Activated effector memory CD4-positive, alpha-beta T cell treated with anti-CD3 and anti-CD28 coated beads, Interleukin-2, amount 50 U/mL, for 16 hours (primary cell): Measurements from ENCODE around the gene SMIM1.

Experiments
- DNase-seq: peaks from one replicate; pipeline ENCODE4 v3.0.0-alpha.2; 2020

The SMIM1 gene

DNA sequence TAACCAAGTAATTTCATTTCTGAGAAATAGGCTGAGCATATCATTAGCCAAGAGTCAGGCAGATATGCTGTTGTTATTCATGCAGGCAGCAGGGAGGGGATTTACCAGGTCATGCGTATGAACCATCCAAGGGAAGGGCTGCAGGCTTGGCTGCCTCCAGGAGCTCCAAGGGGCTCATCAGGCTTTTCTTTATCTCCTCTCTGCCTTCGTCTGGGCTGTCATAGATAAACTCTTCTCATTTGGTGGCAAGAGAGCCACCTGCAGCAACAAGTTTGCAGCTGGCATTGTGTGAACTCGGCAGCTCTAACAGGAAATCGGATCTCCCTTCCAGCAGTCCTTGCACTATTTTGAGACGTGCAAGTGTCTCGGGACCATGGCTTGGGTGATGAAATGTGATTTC, 12.8 kb upstream of the SMIM1 start:
- DNase-seq: no peak

DNA sequence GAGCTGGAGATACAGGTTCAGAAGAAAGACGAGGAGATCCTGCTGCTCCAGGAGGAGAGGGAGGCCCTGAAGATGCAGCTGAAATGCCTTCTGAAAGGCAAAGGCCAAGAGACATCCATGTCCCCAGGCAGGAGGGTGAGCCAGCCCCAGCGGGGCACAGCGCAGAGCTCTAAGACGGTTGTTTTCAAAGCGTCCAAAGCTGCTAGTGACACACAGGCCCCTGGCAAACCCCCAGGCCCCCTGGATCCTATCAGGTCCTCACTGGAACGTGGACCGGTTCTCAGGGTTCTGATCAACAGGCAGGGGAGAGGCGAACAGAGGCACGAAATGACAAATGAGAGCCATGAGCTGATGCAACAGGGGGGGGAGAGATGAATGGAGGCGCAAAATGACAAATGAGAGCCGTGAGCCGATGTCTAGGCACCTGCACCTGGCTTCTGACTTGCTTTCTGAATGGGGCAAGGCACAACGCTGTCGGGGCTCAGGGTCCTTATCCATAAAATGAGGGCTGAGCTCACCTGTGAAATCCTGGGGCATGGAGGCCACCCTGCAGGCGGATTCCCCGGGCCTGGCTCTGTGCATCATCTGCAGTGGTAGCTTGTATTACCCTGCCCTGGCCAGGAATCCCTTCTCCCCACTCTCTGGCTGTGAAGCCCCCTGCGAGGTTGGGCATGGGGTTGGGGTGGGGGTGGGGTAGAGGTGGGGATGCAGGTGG, 11.1 kb upstream of the SMIM1 start:
- DNase-seq: no peak

DNA sequence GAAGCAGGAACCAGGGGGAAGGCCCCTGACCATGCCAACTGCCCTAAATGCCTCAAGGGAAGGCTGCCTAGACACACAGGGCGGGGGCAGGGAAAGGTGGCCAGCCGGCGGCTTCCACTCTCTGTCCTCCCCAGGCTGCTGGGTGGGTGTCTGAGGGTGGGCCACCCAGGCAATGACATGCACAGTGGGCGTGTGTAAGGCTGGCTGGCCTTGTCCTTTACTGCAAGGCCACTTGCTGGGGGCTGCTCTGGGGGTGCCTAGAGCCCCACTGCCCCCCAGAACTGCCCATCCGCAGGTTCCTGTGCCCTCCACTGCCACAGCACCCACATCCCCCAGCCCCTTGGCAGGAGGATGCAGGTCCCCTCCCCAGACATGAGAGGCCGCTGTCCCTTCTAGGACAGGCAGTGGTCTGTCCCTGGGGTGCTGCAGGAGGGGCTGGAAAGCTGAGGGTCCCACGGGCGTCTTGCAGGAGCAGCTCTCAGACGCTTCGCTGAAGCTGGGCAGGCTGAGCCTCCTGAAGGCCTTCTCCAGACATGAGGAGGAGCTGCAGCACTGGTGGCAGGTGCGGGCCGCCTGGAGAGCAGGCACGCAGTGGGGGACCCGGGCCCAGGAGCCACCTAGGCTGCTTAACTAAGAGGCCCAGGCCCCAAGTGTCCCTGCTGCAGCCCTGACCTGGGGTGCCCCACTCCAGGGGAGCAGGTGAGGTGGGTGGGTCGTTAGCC, 10.2 kb upstream of the SMIM1 start:
- DNase-seq: no peak

DNA sequence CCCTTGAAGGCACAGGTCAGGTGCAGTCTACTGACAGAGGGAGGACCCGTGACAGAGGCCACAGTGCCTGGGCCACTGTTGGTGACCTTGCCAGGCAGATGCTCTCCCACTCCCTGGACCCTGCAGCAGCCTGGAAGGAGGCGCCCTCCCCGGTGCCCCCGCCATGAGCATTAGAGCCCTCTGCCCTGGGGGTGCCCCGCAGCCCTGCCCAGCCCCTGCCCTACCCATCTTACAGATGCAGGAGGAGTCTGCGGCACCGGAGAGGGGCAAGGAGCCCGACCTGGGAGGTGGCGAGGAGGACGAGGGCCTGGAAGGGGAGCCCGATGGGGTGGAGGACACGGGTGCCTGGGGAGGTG, 9.7 kb upstream of the SMIM1 start:
- DNase-seq: no peak

DNA sequence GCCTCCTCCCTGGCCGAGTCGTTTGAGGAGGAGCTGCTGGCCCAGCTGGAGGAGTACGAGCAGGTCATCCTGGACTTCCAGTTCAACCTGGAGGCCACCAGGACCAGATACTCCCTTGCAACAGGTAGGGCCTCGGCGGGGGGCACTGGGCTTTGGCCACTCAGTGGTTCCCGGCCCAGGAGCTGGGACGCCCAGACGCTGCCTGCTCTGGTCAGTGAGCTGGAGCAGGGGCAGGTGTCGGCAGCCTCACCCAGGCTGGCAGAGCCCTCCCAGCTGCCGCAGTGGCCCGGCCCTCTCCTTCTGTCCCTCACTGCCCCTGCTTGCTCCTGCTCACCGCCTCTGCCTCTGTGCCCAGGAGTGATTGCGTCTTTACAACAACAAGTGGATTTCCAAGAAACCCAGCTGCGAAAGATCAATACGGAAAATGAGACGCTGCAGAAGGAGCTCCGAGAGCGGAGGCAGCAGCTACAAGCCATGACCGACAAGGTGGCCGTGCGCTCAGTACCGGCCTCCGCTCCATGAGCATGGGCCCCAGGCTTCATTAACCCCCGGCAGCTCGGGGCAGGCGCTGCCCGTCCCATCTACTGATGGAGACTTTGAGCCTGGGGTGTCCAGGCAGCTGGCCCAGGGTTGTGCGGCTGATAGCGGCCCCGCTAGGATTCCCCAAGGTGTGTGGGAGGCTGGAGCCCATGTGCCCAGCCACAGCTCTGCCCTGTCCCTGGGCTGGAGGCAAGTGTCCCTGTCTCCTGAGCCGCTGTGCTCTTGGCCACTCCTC, 9.0 kb upstream of the SMIM1 start:
- no peak for DNase-seq

DNA sequence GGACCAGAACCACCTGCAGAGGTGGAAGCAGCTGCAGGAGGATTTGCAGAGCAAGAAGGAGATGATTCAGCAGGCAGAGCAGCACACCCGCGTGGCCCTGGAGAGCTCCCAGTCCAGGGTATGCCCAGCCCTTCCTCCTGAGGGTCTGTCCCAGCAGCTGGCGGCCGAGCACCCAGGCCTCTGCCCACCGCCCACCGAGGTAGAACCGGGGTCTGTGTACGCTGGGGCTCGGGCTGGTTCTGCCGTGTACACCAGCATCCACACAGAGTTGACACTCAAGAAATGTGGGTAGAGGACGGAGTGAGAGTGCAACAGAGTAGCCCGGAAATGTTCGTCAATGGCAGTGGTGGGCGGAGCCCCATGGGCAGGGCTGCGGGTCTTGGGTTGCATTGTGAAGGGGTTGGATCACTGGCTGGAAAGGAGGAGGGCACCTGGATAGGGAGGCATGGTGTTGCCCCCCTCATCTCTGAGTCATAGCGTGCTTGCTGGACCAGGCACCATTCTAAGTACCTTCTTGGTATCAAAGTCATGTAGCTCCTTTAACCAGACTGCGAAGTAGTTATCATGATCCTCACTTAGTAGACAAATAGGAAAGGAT, 5.1 kb upstream of the SMIM1 start:
- DNase-seq: no peak

DNA sequence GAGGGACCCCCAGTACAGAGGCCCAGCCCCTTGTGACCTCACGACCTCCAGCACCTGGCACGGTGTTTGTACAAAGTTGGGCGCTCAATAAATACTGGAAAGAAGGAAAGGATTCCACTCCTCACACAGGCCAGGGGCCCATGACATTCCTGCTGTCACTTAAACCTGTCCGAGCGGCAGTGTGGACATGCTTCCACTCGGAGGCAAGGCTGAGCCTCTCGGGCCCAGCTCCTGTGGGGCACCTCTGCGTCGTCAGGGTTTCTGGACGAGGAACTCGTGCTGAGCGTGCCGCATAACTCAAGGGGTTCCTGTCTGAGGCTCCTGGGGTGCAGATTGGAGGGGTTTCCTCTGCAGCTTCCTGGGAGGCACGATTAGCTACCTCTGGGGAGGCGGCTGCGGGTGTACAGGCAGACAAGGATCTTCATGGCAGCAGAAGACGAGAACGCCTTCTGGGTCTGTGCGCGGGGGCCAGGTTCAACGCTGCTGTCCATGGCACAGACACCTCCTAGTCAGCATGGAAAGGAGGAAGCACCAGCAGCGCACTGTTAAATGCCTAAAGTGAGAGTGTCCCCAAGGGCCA, 3.6 kb upstream of the SMIM1 start:
- no peak for DNase-seq

DNA sequence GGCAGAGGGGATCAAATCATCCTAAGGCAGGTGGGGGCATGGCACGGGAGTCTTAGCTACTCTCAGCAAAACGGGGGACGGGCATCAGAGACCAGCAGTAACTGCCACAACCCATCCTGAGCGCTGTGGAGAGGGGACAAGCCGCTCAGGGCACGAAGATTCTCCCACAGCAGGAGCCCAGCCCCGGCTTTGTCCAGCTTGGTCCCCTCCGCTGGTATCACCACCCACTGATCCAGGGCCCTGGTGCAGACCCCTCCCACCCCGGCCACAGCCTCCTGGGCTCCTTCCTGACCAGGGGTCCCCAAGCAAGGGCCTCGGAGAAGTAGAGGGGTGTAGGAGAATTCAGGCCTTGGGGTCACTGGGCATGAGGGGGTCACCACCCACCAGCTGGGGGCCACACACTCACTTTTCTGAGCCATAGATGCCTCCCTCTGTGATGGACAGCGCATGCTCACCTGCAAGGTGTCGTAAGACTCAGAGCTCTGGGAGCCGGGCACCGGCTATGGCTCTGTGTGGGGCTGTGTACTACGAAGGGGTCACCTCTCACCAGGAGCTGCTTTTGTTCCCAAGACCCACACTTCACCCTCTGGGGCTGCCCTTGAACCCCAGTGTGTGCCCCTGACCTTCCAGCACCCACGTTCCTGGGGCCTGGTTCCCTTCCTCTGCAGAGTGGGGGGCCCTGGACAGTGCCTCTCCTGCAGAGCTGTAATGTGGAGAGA, 2.3 kb upstream of the SMIM1 start:
- DNase-seq: no peak

DNA sequence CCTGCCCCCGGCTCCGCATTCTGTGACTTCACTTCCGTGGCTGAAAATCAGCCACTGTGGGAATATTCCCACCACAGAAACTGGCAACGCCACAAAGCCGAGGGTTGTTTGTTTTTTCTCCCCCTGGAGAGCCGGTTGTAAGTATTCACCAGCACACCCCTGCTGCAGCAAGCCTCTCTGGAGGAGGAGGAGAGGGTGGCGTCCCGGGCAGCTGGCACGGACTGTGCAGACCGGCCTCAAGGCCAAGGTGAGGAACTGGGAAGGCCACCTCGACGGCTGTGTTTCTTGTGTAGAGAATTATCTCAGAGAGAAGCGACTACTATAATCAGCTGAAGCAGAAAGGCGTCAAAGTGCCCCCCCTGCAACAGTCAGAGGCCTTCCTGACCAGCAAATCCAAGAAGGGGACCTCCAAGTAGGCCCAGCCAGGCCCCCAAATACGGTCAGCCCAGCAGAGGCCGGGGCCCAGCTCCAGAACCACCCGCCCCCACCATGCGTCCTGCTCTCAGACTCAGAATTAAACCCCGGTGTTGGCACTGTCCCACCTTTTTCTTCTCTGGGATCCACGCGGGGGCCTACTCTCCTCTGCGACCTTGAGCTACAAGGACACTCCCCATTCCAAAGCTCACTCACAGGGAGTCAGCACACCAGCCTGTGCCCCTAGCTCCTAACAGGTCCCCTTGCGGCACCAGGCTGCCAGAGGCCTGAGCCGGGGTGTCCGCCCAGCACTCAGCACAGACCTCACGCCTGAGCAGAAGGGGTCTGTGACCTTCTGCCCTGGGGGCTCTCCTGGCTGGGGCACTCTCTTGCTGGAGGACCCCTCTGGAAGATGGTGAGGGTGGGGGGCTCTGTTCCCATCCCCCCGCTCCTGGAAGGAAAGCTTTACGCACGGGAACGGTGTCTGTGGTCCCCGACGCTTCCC, 1.2 kb upstream of the SMIM1 start:
- DNase-seq: no peak

DNA sequence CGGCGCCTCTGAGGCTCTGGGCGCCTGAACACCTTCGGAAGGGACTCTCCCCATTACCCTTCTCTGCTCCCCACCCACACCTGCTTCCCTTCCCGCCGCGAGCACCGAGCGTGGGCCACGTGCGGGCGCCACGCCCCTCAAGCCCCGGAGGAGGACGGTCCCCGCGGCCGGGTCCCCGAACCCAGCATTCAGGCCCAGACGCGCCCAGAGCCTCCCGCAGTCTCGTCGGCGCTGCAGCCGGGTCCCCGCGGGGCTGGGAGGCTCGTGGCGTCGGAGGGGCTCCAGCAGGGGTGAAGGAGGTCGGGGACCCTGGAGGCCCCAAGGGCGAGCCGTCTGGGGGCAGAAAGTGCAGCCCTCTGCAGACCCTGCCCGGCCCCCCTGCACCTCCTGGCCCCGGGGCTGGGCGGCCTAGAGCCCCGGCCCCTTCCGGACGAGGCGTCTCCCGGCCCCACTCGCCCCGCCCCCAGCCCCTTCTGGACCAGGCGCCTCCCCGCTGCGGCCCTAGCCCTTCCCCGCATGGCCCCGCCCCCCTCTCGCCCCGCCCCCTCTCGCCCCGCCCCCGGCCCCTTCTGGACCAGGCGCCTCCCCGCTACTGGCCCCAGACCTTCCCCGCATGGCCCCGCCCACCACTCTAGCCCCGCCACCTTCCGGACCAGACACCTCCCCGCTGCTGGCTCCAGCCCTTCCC, 378 bp upstream of the SMIM1 start:
- peak; percentile 94 for DNase-seq

DNA sequence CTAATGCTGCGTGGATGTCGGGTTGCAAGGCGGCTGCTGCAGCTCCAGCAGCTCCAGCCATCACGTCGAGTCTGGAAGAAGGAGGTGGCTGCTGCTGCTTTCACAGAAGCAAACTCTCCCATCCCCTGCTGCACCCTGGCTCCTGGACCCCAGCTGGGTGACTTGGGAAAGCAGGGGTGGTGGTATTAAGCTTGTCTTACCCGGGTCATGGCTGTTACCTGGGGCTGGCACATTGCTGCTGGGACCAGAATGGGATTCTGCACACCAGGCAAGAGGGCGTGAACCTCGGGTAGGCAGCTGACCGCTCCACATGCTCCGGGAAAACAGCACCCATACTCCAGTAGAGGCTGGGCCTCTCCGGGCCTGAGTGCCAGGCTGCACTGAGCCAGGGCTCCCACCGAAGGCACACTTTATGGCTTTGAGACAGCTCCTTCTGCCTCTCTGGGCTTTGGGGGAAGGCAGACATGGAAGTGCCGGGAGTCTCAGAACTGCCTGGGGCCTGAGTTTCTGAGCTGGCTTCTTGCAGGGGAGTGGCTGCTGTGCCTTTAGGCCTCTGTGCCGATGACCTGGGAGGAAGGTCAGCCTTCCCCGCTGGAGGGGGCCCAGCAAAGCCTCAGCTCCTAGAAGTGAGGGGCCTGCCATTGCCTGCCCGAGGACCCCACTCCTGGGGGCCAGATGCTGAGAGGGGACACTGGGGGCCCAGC, 1.2 kb downstream of the SMIM1 start:
- no peak for DNase-seq

DNA sequence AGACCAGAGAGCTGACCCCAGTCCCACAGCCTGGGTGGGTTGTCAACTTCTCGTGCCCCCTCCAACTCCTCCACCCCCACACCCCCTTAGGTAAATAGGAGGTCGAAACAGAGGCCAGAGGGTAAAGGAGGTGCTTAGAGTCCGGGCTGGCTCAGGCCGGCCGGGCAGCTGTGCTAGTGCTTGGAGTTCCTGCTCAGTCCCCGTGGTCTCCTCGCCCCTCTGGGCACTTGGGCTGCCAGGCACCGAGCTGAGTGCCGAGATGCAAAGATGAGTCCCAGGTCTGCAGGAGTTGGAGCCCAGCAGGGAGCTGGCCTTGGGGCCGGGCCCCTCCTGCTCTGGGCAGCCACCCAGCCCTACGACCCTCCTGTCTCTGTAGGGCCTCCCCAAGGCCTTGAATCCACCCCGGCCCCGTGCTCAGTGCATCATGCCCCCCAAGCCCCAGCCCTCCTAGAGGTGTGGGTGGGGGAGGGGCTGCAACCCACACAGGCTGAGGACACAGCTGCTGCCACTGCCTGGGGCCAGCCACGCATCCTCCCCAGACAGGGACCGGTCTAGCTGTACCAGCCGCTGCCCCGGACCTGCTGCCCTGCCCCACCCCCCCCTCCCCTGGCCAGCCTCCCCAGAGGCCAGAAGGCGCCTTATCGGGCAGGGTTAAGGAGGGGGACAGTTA, 1.9 kb downstream of the SMIM1 start:
- DNase-seq: no peak

DNA sequence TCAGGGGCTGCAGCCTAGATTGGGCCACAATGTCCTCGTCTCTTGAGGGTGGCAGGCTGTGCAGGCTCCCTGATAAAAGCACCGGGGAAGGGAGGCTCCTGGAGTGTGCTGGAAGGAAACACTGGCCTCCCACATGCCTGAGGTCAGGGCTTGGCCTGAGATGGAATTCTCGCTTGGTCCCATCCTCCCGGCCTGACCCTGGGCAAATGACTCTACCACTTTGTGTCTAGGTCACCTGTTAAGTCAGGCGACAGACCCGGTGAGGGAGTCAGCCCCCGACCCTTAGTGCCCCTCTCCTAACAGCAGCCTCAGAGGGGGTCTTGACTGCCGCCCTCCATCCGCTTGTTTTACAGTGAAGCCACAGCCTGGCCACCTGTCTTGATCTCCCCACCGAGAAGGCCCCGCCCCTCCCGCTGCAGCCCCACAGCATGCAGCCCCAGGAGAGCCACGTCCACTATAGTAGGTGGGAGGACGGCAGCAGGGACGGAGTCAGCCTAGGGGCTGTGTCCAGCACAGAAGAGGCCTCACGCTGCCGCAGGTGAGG, 2.5 kb downstream of the SMIM1 start:
- DNase-seq: no peak

DNA sequence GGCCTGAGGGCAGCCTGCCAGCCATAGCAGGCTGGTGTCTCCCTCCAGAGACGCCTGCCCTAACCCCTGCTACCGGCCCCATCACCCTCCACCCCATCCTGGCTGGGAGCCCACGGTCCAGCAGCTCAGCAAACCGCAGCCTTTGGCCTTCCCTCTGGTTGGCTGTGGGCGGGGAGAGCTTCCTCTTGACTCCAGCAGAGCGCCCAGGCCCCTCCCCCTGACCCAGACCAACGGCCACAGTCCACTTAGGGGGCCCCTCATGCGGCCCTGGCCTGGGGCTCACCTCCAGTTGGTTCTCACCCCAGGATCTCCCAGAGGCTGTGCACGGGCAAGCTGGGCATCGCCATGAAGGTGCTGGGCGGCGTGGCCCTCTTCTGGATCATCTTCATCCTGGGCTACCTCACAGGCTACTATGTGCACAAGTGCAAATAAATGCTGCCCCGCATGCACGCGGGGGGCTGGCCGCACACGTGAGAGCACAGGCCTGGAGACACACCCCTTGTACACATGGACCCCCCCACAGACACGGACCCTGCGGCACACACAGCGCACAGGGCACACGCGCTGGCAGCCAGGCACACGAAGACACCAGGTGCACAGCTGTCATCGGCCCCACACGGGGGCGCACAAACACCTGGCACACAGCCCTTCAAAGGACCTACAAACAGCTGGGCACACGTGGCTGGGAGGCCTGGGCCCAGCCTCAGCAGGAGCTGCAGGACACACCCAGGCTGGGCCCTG, 3.1 kb downstream of the SMIM1 start:
- peak; percentile 84 for DNase-seq

DNA sequence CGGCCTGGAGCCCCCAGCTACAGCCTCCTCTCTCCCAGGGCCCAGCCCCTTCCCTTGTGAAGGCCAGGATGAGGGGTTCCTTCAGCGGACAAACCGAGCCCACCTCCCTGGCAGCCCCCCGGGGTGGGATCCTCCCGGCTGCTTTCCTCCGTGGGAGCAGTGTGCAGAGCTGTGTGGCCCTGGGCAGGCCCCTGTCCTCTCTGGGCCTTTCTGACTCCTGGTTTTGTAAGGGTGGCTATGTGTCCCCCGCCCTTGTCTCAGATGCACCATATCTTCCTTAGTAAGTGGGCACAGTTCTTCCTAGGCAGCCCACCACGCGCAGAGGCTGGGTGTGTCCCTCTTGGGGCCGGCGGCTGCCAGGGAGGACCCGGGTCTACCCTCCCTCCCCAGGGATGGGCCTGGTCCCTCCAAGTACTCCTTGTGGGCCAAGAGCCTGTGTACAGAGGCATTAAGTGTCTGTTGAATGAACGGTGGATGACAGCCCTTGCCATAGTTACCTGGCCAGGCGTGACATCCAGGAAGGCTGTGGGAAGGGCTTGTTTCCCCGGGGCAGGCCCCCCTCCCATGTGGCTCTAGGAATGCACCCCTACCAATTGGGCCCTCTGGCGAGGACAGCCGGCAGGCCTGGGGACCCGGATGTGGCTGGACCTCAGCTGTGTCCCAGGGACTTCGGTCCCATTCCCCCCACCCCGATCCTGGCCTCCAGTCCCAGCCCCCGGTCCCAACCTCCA, 3.8 kb downstream of the SMIM1 start:
- no peak for DNase-seq

DNA sequence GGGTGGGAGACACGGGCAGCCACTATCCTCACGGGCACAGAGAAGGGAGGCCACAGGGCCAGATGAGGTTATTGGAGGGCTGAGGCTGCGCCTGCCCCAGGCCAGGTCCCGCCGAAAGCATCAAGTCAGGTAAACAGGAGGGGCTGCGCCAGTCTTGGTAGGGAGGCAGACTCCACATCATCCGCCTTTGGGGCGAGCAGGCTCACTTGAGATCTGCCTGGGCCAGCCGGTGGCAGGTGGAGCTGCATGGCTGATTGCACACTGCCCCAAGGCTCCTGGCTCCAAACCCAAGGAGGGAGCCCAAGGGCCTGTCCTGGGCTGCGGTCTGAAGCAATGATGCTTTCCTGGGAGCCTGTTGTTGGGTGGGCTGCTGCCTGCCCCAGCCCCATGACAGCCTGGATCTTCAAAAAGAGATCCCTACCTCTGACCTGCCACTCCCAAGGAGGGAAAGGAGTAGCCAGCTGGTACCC, 4.6 kb downstream of the SMIM1 start:
- DNase-seq: no peak
